NB4 (cell line): ENCODE measurements around the gene TOGARAM2.

Experiments used
- MYC ChIP-seq: IDR thresholded peaks from 2 replicates; pipeline ENCODE4 v1.6.1; 2011; ENCODE audit warnings: low read depth, low read length
- TF ChIP-seq, protein P1 (sequence below): IDR thresholded peaks from one replicate; pipeline ENCODE4 v1.5.1; 2012; ENCODE audit warnings: low read depth, low read length

DNA sequence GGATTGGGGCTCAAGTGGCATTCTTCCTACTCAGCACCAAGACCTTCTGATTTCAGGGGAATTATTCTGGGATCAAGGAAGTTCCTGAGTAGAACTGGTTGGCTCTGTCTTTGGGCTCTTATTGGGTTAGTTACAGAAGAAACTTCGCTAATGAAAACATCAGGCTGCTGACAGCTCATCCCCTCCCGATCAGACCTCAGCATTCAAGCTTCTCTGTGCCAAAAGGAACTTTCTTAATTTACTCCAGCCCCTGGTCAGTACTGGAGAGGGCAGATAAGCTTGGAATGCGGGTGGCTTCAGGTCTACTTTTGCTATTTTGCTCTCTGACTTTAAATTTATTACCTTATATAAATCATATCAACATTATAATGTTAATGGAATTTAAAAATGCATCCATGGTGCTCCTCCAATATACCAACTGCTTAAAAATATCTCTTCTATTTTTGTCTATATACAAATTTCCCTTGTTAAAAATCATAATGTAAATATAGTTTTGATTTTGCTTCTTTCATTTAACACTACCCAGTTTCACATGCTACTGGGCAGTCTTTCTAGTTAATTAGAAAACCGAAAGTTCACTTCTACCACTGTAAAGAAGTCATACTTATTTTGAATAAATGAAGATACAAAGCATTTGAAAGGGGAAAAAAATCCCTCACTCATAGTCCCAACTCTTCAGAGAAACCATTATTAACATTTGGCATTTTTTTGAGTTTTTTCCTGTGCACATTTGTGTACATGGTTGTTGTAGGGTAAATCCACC is 58.8 kb downstream of the TOGARAM2 start:
- TF ChIP-seq, protein P1, sequence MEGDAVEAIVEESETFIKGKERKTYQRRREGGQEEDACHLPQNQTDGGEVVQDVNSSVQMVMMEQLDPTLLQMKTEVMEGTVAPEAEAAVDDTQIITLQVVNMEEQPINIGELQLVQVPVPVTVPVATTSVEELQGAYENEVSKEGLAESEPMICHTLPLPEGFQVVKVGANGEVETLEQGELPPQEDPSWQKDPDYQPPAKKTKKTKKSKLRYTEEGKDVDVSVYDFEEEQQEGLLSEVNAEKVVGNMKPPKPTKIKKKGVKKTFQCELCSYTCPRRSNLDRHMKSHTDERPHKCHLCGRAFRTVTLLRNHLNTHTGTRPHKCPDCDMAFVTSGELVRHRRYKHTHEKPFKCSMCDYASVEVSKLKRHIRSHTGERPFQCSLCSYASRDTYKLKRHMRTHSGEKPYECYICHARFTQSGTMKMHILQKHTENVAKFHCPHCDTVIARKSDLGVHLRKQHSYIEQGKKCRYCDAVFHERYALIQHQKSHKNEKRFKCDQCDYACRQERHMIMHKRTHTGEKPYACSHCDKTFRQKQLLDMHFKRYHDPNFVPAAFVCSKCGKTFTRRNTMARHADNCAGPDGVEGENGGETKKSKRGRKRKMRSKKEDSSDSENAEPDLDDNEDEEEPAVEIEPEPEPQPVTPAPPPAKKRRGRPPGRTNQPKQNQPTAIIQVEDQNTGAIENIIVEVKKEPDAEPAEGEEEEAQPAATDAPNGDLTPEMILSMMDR = no peak
- TF ChIP-seq MYC = no peak
